Fibroblast of skin of left biceps (primary cell): ENCODE results near the gene EFHC1.

Source experiments
- DNase-seq, 2 experiments: peaks; one replicate each; pipeline ENCODE4 v3.0.0-alpha.2; 2013; ENCODE audit warnings: low read depth in 2 of 2

EFHC1 gene

DNA sequence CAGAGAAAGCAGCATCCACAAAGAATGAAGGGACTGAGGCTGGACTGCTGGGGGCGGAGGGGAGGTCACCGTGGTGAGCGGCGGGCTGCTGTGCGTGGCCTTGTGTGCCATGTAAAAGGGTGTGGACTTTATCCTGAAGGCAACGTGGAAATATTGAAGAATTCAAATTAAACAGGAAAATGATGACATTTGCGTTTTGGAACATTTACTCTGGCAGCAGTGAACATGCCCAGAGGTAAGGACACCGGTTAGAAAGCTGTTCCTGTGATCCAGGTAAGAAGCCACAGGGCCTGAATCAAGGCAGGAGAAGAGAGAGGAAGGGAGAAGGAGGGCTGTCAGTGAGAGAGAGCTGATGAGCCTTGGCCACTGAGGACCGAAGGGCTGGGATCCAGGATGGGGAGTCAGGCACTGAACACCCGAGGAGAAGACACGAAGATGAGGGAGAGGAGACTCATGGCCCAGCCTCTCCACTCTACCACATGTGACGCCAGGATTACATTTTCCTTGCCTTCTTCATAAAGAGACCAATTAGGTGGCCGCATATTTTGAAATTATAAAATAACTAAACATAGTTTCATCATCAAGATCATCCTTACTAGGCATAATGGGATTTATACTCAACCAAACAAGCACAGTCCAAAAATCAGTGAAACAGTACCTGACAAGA is 98.3 kb downstream of the EFHC1 start:
- no peak for DNase-seq

- DNase-seq: no peak
These were observed 99.5 kb downstream of the EFHC1 start for GRCh38 chr6:52519618-52520017.

- no peak for DNase-seq
These were observed 102.0 kb downstream of the EFHC1 start for GRCh38 chr6:52522151-52522626.

DNA sequence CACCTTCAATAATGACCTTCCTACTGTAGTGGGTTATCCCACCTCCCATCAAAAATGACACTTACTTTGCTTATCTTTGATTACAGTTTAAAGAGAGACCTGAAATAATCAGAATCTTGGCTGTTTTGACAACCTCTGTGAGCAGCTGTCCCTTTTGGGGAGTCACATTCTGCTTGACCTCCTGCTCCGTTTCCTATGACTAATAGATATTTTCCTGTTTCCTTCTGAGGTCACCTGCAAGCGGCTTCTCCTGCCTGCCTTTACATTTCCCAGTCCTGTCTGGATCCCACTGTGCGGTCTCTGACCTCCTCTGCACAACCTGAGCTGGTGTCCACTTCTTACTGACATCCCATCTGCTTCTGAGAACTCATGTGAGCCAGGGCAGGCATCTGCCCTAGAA is 102.5 kb downstream of the EFHC1 start:
- DNase-seq: no peak

DNA sequence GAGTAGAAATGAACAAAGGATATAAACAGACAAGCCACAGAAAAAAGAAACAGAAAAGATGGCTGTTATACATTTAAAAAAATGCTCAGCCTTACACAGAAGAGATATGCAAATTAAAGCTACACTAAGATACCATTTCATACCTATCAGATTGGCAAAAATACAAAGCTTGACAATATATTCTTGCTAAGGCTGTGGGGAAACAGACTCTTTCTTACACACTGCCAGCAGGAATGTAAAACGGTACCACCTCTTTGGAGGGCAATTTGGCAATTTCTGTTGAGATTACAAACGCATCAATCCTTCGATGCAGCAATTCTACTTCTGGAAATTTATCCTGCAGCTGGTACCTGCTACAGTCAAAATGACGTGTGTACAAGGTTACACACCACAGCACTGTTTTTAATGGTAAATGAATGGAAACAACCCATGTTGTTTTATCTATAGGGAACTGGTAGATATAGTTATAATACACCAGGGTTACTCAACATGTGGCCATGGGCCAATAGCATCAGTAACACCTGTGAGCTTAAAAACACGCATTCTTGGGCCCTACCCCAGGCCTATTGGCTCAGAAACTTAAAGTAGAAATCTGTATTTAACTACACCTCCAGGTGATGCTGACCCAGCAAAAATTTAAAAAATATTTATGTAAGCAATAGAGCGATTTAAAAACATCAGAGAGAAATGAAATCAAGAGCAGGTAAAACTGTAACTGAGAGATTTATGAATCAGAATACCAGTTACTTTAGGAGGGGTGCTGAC is 103.4 kb downstream of the EFHC1 start:
- DNase-seq: no peak

DNA sequence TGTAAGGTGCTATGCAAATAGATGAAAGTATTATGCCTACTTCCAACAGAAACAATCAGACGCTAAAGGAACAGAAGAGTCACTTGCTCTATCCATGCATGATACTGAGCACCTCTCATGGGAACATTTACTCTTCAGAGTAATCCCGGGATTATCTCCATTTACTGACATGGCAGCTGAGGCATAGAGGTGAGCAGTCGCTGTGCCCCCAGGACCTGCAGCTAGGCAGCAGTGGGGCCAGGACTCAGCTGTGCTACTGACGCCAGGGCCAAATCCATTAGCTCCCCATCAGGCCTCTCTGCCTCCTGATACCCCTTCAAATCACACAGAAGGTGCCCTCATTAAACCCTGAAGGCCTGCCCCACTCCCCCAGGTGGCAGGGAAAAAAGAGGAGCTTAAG is 104.8 kb downstream of the EFHC1 start:
- no peak for DNase-seq

GRCh38 chr6:52526634-52527033 is 106.5 kb downstream of the EFHC1 start:
- no peak for DNase-seq

DNA sequence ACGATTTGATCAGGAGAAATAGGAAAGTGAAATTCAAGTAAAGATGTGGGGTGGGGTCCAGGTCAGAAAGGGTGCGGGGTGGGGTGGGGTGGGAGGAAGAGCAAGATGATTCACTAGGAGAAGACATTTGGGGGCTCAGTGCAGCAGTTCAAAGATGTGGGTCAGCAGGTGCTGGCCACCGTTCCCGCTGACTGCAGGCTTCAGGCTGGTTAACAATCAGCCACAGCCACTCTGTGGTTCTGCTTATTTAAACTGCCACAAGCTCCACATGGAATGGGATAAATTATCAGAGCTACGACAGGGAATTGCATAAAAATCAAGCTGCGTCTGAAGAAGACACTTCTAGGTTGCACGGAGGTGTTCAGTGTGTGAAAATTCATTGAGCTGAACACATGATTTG is 107.3 kb downstream of the EFHC1 start:
- DNase-seq: no peak

DNA sequence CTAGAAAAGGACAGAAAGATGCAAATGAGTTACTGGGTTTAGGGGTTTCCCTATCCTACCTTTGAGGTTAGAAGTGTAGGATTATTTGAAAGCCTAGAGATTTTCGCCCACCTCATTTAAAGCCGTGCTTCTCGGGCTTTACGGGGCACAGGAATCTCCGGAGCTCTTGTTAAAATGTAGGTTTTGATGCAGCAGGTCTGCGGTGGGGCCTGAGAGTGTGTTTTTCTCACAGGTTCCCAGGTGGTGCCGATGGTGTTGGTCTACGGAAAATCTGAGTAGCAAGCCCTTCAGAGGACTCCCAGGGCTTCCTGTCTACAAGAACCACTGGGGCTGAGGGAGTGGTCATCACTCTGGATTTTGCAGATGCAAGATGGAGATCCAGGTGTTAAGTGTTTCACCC is 109.2 kb downstream of the EFHC1 start:
- DNase-seq: no peak

DNA sequence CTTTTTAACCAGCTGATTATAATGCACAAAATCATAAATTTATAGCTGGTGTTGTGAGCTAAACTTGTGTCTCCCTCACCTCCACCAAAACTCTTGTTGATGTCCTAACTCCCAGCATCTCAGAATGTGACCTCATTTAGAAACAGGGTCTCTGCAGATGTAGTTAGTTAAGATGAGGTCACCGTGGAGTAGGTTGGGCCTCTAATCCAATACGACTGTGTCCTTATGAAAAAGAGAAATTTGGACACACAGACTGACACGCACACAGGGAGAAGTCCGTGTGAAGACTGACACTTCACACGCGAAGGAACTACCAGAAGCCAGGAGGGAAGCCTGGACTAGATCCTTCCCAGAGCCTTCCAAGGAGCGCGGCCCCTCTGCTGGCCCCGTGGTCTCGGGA is 110.2 kb downstream of the EFHC1 start:
- DNase-seq: no peak

- DNase-seq: no peak
These were observed 111.3 kb downstream of the EFHC1 start for GRCh38 chr6:52531396-52531795.

- no peak for DNase-seq
These were observed 111.7 kb downstream of the EFHC1 start for GRCh38 chr6:52531834-52532233.

DNA sequence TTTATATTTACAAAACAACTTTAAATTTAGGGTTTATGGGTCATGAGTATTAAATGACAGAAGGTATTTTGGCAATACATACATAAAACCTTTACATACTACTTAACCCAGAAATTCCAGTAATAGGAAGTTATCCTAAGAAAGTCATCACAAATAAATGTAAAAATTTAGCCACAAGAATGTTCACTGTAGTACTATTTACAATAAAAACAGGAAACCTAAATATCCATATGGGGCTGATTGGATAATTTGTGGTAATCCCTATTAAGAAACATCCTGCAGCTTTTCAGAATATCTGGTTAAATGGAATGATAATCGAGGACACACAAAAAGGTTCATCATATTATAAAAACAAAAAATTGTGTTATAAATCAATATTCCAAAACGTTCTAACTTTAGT is 112.3 kb downstream of the EFHC1 start:
- DNase-seq: peak in 1 of 2 experiments; percentile 44

- DNase-seq: no peak
These were observed 113.3 kb downstream of the EFHC1 start for GRCh38 chr6:52533491-52533890.

- DNase-seq: no peak
These were observed 114.2 kb downstream of the EFHC1 start for GRCh38 chr6:52534363-52534762.

- DNase-seq: no peak
These were observed 114.8 kb downstream of the EFHC1 start for GRCh38 chr6:52534966-52535390.

DNA sequence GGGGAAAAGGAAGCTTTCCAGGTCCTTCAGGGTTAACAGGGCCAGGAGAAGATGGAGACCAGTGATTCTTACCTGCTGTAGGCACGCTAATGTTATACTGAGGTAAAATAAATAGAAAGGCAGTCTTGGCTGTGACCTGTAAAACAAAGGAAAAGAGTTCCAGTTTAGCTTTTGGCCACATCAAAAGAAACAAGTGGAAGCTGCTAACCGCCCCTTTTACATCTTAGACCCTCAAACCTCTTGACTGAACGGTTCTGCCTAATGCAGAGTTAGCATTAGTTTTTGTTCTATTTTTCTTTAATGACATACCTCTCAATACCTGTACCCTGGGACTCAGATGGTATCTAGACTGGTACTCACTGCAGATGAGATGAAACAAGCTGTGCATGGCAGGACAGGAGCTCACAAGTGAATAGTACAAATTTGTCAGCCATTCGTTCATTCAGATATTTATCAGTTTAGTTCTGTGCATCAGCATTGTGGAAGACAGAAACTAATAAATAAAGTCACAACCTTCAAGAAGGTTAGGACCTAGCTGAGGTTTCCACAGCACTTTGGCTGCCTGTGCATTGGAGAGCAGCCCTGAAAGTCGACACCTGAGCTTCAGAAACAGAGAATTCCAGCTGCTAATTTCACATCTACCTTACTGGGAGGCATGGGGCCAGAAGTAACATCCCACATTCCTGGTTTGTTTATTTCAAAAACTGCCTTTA is 115.7 kb downstream of the EFHC1 start:
- no peak for DNase-seq

- no peak for DNase-seq
These were observed 116.3 kb downstream of the EFHC1 start for GRCh38 chr6:52536424-52536916.

- DNase-seq: no peak
These were observed 117.0 kb downstream of the EFHC1 start for GRCh38 chr6:52537001-52537753.

GRCh38 chr6:52538252-52538900 is 118.2 kb downstream of the EFHC1 start:
- no peak for DNase-seq

- DNase-seq: peak; percentile 84 to 87
These were observed 118.8 kb downstream of the EFHC1 start for GRCh38 chr6:52538901-52539354.
